Posterior cingulate gyrus (tissue), 11 donors: ENCODE results near the gene DNAJA3.

ENCODE experiments used
- DNase-seq, 10 donors: peaks; one replicate each; pipeline versions ENCODE4 v3.0.0 to v3.0.0-alpha.2; 2020 to 2021; ENCODE audit warnings: mixed read lengths in 3 of 10
- intact Hi-C: fragments of 100-400 bp; cut with DNase I; formaldehyde crosslinking; loops from one replicate; pipeline ENCODE4 v1.15.1; 2023

Gene DNAJA3

GRCh38 chr16:4465977-4466779, 40.5 kb downstream of the DNAJA3 start:
- intact Hi-C loops, result no loop called here
- no peak for DNase-seq

DNA sequence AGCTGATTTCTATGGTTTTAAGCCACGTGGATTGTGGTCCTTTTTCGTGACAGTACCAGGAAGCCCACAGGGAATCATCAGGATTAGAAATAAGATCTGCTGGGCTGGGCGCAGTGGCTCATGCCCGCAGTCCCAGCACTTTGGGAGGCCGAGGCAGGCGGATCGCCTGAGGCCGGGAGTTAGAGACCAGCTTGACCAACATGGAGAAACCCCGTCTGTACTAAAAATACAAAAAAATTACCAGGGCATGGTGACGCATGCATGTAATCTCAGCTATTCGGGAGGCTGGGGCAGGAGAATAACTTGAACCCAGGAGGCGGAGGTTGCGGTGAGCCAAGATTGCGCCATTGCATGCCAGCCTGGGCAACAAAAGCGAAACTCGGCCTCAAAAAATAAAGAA, 42.2 kb downstream of the DNAJA3 start:
- DNase-seq, result no peak
- intact Hi-C loops, result no loop called here

- DNase-seq, result no peak
- intact Hi-C loops, result no loop called here
These were observed 43.3 kb downstream of the DNAJA3 start for GRCh38 chr16:4468972-4469371.

DNA sequence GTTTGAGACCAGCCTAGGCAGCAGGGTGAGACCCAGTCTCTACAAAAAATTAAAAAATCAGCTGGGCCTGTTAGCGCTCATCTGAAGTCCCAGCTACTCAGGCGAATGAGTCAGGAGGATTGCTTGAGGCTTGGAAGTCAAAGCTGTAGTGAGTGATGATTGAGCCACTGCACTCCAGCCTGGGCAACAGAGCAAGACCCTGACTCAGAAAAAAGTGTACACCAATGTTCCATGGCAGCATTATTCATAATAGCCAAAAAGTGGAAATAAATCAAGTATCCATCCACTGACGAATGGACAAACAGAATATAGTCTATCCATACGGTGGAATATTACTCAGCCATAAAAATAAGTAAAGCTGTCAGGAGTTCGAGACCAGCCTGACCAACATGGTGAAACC, 46.2 kb downstream of the DNAJA3 start:
- intact Hi-C loops, result no loop called here

GRCh38 chr16:4472880-4473279, 47.2 kb downstream of the DNAJA3 start:
- peak in 1 of 10 donors; percentile 36 for DNase-seq
- intact Hi-C loops, result no loop called here

More for the DNA sequence above, 46.2 kb downstream of the DNAJA3 start:
- peak in 1 of 10 donors; percentile 5 for DNase-seq

- intact Hi-C loops, result no loop called here
- DNase-seq, result peak; percentile 72 to 98 (median 88)
These were observed 48.7 kb downstream of the DNAJA3 start, which contains the start of gene NMRAL1 for GRCh38 chr16:4474192-4474961. Gene NMRAL1, minus strand, starts transcription at chr16:4474625. Its CDS starts 493 bp downstream, at chr16:4474132.

GRCh38 chr16:4475880-4476788, 50.5 kb downstream of the DNAJA3 start, which contains the start of gene HMOX2:
Gene HMOX2, plus strand, starts transcription at chr16:4476398. Its CDS starts 29,127 bp downstream, at chr16:4505525.
- intact Hi-C loops, result no loop called here
- DNase-seq, result peak; percentile 88 to 100 (median 95)

DNA sequence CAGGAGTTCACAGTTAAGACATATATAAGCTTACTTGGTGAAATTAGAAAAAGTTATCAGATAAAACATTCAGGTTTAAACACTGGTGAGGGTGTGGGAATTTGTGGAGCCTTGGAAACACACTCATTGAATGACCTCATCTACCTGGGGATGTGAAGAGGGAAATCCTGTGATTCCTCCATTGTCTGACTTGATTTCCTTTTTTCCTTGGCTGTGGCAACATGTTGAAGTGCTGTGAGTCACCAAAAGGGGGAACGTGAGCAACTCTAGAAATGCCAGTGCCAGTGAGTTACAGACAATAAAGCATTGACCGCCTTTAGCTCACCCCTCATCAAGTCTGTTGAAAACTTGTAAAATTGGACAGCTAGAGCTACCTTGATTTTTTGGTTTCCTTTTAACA, 52.3 kb downstream of the DNAJA3 start:
- peak in 1 of 10 donors; percentile 3 for DNase-seq
- intact Hi-C loops, result no loop called here

DNA sequence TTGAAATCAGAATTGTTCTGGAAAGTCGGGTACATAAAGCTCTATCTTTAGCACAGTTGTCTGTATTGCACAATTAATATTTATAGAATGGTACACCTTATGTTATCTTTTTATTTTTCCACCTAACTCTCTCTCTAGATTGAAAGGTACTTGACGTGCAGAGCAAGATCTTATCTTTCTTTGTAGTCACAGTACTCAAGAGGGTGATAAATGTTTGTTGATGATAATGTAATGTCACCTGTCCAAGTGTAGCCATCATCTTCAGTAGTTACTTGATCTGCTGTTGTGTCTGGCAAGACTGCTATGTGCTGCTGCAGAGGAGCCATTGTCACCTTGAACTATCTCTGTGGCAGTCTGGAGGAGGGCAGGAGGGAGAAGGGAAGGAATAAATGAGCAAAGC, 55.9 kb downstream of the DNAJA3 start:
- intact Hi-C loops, result no loop called here
- DNase-seq, result no peak

DNA sequence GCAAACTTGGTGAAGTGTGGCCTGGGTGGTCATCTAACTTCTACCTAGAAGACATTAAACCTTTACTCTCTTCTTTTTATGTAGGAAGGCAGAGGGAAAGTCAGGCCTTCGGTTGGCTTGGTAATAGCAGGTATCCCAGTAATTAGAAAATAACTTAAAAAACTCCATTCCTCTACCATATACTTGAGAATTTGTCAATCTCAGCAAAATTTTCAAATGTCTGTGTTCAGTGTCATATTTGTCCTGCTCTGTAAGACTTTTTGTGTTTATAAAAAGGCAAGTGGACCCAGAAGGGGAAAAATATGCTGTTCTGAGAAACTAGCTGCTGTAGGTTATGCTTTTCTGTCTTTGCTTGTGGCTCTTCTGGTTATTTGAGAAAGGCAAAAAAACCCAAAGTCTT, 56.3 kb downstream of the DNAJA3 start:
- intact Hi-C loops, result no loop called here
- peak in 1 of 10 donors; percentile 24 for DNase-seq

DNA sequence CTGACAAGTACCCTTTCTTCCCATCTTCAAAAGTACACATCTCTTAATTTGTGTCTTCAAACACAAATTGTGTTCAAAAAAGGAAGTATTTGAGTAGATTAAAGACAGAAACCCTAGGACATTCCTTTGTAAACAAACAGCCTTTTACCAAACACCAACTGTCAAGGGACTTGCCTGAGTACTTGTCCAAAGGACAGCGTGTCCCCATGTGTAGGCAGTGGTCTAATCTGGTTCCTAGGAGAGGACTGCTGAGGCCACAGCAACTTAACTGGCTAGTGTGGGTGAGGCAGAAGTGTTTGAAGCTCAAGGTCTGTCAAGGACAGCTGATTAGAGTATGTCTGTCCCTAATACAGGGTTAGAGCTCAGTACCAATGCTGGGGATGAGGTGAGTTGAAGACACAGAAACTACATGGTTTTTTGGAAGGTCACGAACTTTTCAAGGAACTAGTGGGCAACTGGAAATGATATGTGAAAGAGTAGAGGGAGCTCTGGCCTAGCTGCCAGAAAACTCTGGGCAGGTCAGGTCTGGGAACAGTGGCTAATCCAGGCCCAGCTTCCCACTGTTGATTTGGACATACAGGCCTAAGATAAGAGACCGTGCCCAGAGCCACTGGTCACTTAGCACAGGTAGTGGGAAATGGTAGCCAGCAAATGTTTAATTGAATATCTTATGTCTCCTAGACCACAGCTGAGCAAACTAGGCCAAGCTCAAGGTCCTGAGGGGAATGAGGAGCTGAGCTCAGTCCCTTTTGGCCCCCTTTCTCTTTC, 60.6 kb downstream of the DNAJA3 start:
- peak in 1 of 10 donors; percentile 22 for DNase-seq
- intact Hi-C loops, result no loop called here

DNA sequence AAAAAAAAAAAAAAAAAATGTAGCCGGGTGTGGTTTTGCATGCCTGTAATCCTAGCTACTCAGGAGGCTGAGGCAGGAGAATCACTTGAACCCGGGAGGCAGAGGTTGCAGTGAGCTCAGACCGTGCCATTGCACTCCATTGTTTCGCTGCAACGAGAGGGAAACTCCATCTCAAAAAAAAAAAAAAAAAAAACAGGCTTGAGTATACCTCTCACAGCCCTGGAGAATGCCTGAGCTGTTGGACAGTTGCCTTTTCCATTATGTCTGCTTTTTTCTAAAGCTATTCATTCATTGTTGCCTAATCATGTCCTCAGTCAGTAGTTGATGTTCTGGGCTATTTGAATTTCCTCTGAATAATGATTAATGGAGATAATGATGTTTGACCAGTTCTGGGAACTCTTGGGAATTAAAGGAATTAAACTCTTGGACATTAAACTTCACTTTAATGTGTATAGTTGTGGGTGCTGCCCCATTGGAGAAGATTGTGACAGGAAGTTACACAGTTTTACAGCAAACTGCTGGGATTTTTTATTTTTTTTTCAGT, 62.4 kb downstream of the DNAJA3 start:
- DNase-seq, result peak in 1 of 10 donors; percentile 17
- intact Hi-C loops, result no loop called here

DNA sequence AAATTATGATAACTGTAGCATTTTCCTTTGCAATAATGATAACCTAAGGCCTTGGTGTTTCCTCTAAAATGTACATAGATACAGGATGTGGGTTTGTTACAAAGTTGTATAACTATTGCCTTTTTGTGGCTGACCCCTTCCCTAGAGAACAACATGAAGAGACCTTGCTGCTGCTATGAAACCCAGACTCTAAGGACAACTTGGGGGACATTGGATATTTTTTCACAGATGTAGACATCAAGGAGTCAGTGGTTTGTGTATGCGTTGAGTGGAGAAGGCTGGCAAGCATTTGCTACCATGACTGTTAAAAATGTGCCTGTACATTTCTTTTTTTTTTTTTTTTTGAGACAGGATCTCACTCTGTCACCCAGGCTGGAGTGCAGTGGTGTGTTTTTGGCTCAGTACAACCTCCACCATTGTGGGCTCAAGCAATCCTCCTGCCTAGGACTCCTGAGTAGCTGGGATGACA, 62.9 kb downstream of the DNAJA3 start:
- intact Hi-C loops, result no loop called here

DNA sequence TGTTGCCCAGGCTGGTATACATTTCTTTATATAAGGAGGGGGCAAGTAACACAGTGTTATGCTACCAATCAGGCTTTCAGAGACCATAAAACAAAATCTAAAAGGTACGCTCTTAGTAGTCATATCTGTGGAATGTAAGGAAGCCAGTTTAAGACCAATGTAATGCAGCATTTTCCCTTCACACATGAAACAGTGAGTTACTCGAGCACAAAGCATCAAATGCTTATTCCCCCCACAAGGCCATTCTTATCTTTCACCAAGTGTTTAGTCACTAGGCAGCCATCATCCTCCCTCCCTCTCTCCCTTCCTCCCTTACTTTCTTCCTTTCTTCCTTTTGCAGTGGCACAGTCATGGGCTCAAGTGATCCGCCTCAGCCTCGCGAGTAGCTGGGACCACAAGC, 63.4 kb downstream of the DNAJA3 start:
- intact Hi-C loops, result no loop called here
- DNase-seq, result no peak

More for the DNA sequence above, 62.9 kb downstream of the DNAJA3 start:
- DNase-seq, result peak in 1 of 10 donors; percentile 24

DNA sequence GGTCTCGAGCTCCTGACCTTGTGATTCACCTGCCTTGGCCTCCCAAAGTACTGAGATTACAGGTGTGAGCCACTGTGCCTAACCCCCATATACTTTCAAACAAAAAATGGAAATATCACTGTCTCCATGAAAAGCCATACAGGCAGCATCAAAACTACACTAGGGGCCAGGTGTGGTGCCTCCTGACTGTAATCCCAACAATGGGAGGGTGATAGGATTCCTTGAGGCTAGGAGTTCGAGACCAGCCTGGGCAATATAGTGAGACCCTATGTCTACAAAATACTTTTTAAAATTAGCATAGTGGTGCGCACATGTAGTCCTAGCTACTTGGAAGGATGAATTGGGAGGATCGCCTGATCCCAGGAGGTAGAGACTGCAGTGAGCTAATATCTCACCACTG, 66.2 kb downstream of the DNAJA3 start:
- intact Hi-C loops, result no loop called here
- DNase-seq, result no peak

GRCh38 chr16:4494746-4495490, 69.2 kb downstream of the DNAJA3 start:
- intact Hi-C loops, result no loop called here
- DNase-seq, result no peak

DNA sequence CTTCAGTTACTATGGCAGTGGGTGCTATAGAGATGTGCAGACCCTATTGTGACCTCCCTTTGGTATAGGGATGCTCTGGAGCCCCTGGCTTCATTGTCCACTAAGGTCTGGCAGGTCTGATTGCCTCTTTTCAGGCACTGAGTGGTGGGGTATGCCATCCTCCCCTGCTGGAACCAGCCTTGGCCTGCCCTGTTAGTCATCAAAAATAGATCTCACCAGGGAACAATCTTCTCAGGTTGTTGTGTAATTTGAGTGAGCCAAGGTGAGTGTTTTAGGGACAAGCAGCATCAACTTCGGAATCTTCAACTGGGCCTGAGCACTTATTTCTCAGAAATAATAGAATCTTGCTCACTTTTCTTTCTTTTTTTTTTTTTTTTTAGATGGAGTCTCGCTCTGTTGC, 70.1 kb downstream of the DNAJA3 start:
- intact Hi-C loops, result no loop called here

DNA sequence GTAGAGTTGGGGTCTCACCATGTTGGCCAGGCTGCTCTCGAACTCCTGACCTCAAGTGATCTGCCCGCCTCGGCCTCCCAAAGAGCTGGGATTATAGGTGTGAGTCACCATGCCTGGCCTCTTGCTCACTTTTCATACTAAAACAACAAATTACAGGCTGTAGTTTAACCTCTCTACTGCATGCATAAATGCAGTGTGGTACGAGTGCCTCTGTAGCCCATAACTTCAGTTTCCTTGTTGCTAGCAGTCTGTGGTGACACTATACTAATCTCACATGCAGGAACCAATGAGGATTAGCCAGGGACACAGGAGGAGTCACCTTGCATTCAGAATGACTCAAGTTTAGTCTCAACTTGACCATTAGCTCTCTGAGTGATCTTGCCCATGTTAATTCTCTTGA, 70.6 kb downstream of the DNAJA3 start:
- peak in 1 of 10 donors; percentile 22 for DNase-seq
- intact Hi-C loops, result no loop called here

More for the DNA sequence above, 70.1 kb downstream of the DNAJA3 start:
- DNase-seq, result peak in 1 of 10 donors; percentile 14
